ENCODE results near the gene LINGO4. TPM values are rescaled to one million over a fixed set of nuclear protein-coding genes. Genes with fewer than 3 reads are reported as not detected.

The LINGO4 gene, protein sequence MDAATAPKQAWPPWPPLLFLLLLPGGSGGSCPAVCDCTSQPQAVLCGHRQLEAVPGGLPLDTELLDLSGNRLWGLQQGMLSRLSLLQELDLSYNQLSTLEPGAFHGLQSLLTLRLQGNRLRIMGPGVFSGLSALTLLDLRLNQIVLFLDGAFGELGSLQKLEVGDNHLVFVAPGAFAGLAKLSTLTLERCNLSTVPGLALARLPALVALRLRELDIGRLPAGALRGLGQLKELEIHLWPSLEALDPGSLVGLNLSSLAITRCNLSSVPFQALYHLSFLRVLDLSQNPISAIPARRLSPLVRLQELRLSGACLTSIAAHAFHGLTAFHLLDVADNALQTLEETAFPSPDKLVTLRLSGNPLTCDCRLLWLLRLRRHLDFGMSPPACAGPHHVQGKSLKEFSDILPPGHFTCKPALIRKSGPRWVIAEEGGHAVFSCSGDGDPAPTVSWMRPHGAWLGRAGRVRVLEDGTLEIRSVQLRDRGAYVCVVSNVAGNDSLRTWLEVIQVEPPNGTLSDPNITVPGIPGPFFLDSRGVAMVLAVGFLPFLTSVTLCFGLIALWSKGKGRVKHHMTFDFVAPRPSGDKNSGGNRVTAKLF
- 0.40 TPM for polyA plus RNA-seq (ENCODE audit: insufficient read length)

DNA sequence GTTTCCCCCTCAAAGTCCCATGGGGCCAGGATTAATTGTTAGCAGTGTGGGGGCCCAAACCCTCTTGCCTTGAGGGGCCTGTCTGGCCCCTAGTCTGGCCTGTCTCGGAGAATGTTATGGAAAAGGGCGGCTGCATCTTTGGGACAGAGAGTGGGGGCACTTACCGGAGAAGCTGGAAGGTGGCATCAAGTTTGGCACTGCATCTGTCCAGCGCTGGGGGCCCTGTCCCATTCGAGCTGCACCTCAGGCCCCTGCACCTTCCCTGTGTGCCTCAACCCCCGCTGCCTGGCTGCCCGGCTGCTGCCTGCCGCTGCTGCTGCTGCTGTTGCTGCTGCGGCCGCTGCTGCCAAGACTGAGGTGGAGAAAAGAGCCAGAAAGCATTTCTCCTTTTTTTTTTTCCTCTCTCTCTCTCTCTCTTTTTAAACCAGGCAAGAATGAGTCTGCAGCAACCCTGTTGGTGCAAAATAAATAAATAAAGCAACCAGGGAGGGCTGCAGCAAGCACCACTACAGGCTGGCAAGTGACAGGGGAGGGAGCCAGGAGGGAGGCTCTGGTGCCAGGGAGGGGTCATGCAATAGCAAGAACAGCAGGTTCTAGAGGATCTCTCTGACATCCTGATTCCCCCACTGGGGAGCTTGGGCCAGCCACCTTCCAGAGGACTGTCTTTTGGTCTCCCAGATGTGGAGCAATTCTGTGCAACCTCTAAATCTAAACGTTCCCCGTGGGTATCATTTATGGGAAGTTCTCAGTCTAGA, at the start of gene LINGO4:
LINGO4 (minus strand) TSS at position 354 of the 755 bp plus-strand sequence. CDS start 2,715 bp downstream, outside the sequence.
- no peak for DNase-seq

DNA sequence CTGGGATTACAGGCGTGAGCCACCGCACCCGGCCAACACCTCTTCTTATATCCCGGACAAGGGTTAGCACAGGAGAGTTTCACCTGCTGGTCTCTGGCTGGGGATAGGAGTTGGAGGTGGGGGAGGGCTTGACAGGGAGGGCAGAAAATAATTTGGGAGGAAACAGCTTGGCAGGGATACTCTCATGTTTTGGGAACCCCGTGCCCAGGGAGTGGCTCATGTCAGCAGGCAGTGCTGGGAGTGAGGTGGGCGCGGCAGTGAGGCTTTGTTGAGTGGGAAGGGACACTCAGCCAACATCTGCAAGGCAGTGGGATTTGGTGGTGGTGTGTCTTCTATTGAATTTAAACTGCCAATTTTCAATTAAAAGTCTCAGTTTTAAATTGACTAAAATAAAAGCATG, 49.4 kb upstream of the LINGO4 start:
- no peak for DNase-seq

DNA sequence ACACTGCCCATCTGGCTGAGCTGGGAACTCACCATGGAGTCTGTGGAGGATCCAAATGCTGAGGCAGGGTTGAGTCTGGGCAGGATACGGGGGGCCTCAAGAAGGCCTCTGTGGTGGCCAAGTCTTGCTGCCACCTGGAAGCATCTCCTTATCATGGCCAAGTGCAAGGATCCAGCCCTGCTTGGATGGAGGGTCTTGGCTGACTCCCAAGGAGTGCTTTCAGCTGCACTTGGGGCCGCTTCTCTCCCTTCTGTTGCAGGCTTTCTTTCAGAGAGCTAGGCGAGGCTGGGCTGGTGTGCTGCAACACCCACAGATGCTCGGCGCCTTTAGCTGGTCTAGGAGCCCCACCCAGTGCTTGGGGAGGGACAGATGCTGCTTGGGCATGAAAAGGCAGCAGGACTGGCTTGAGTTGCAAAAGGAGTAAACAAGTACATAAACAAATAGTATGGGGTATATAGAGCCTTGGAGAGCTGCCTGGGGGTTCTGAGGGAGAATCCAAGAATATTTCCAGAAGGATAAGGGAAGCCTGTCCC, 48.3 kb upstream of the LINGO4 start, which contains the start of gene THEM5:
THEM5 (minus strand) TSS at position 302 of the 533 bp plus-strand sequence; CDS start at position 155, 147 bp downstream.
- no peak for DNase-seq

DNA sequence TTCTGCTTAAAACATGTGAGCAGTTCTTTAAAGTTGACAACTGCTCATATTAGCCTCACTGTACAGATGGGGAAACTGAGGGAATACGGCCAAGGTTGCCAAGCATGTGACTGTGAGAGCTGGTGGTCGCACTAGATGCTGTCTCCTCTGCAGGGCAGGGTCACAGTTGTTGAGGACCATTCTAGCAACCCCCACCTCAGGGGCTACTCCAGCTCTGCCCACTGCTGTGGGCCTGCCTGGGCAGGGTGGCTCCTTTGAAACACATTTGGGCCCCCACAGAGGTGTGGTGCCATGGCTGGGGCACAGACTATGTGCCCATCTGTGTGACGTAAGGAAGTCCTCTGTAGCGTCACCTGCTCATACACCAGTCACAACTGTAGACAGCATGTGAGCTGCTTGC, 47.5 kb upstream of the LINGO4 start:
- DNase-seq, result no peak

DNA sequence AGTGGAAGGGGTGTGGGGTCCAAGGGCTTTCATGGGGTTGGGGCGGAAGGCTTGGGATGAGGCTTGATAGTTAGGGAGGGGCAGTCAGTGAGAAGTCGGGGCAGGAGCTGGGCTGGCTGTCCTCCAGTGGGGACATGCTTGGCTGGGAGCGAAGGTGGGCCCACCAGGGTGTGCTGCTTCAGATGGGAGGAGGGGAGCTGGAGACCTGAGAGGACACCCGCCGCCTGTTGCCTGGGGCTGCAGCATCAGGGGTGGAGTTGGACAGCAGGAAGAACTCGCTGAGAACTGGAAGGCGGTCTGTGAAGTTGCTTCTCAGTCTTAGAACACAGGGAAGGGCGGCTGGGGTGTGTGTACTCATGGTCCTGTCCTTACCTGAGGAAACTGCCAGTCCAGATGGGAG, 46.7 kb upstream of the LINGO4 start:
- no peak for DNase-seq

DNA sequence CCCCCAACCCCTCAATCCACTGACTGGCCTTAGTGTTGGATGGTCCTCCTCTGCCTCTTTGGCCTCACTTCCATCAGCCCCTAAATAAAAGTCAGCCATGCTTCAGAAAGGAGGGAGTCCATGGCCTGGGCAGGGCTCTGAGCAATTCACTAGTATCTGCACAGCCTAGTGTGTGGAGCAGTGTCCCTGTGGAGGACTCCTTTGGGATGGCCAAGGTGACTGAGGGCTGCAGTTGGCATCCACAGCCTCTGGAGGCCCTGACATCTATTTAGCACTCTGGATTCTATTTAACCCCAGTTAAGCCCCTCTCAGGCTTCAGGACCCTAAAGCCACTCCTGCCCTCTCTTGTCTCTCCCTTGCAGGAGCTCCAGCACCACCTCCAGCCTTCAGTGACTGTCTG, 44.7 kb upstream of the LINGO4 start:
- DNase-seq, result no peak

DNA sequence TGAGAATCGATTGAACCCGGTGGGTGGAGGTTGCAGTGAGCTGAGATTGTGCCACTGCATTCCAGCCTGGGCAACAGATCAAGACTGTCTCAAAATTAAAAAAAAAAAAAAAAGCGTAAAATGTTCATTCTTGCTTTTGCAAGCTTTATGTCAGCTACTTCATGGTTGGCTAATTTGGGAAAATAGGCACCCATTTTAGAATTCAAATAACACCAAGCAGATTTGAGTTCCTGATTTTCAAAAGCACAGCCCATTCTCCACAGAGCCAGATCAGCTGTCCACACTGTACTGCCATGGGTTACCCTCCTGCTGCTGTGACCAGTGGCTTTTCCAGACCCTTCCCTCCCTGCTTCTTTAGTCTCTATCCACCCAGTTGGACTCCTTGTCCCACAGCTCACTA, 43.9 kb upstream of the LINGO4 start:
- DNase-seq, result no peak

DNA sequence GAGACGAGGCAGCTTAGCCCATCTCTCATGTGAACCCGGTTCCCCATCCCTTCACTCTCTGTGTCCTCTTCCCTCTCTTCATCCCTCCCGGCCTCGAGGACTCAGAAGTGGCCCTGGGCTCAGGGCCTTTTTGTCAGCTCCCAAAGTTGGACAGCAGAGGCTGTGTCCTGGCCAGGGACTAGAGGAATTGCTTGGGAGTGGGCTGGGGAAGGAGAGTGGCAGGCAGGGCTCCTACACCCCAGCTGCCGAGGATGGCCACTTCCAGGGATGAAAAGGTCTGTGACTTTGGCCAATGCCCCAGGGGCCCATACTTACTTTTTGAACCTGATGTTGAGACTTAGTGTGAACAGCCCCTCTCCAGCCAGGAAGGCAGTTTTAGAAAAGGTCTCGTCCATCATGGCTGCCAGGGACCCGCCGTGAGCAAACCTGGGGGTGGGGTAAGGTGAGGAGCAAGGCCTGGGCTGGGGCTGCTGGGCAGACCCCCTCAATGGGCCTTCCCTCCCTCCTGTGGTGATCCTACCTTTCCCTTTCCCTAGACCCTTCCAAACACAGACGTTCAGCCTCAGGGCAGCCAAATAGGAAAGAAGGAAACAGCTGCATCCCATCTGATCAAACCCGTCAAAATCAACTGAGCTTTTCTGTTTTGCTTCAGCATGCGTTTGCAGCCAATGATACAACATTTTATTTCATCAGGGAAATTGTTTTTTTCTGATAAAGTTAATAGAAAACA, 42.8 kb upstream of the LINGO4 start:
- DNase-seq, result no peak

DNA sequence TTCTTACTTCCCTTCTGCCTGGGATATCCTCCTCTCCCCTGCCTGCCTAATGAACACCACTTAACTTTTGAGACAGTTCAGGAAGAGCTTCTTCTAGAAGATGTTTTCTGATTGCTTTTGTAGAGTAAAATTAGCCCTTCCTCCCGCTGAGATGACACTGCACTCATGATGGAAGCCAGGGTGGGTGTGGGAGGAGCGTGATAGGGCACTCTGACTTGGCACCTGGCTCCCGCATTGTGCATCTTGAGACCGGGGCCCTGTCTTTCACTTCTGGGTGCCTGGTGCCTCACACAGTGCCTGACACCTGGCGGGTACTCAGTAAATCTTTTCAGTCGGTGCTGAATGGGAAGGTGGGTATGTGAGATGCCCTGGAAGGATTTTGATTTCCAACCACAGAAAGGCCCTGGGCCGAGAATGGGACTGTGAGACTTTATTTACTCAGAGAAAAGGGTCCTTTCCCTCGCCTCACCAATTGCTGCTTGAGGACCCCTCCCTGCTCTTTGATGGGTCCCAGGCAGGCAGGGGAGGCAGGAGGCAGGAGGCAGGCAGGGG, 41.5 kb upstream of the LINGO4 start:
- no peak for DNase-seq

DNA sequence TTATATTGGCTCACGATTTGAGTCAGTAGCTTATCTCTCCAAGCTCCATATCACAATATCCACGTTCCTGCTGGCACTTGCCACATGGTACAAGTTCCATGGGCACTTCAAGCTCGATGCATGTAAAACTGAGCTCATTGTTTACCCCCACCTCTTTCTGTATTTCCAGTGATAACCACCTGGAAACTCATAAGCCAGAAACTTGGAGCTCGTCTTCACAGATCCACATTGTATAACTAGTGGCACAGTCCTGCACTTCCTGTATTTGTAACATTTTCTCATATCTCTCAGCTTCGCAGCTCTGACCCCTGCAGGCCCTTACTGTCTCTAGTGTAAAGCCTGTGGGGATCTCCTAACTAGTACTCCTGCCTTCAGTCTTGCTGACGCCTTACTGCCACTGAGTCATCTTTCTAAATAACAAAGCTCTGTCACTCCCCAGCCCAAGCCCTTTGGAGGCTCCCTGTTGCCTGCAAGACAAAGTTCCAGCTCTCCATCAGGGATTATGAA, 40.9 kb upstream of the LINGO4 start:
- no peak for DNase-seq

DNA sequence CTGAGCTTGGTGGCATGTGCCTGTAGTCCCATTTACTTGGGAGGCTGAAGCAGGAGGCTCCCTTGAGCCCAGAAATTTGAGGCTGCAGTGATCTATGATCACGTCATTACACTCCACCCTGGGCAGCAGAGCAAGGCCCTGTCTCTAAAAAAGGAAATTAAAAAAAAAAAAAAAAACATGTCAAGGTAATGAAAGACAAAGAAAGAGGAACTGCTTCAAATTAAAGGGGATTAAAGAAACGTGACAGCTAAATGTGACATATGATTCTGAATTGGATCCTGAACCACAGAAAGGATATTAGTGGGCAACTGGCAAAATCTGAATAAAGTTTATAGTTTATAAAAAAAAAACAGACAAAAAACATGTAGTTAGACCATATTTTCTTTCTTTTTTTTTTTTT, 38.2 kb upstream of the LINGO4 start:
- no peak for DNase-seq

DNA sequence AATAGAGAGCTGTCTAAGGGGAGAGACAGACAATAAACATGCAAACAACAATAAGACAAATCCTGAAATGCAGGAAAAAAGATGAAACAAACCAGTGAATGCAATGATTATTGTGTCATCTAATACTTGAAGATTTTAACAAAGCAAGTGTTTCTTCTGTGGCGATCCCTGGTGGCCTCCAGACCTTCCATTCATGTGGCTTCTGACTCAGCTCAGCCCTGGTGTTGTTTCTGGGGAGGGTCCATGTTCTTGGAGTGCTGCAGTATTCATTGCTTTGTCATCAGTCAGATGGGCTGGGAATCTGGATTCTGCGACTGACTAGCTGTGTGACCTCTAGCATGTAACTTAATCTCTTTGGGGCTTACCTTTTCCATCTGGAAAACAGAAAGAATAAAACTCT, 35.9 kb upstream of the LINGO4 start:
- no peak for DNase-seq

DNA sequence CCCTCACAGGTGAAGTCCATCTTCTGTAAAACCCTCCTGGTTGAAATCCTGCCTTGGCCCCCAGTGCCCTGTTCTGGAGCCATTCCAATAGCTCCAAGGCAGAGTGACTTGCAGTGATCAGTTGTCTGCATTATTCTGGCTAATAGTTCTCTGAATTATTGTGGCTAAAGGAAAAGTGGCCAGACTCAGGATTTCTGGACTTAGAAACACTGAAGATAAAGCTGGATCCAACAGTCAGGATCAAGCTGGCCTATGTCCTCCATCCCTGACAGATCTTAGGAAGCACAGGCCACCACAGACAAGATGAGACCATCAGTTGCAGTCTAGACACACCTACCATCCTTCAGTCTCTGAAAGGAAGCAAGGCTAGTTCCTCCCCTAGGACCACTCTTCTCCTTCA, 35.2 kb upstream of the LINGO4 start:
- DNase-seq, result no peak

DNA sequence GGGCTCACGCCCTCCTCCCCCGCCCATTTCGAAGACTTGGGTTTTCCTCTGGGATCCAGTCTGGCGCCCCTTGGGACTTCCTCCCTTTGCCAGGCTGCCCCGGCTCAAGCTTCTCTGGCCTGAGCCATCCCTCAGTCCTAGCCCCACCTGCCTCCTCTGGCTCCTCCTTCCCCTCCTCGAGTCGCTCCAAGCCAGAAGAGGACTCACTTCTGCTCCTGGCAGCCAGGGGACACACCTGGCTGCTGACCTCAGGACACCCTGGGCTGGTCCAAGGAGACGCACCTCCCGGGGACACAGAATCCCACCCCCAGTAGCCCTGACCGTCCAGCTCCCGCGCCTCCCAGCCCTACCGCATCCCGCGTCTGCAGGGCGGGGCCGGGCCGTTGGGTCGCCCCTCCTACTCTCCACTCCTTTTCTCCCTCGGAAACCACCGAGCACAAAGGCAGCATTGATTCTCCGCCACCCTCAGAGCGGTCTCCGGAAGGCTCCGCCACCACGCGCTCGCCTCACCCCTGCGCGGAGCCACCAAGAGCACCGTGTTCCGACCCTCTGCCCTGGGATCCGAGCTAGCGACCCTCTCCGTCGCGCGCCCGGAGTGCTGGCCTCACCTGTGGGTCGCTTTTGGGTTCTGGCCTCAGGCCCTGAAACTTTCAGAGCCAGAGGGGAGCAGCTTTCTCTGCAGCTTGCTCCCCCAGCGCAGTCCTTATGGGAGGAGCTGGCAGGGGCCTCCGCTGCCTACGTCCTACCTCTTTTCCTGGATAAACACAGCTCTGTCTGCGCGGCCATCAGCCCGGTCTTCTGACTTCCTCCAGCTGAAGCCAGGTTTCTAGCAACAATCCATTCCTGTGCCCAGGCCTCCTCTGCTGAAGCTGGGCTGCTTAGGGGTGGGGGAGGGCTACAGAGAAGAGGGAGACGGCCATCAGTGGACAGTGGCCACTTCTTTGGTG, 34.5 kb upstream of the LINGO4 start, which contains the start of gene C2CD4D:
C2CD4D (minus strand) TSS at position 364 of the 947 bp plus-strand sequence. CDS start 831 bp downstream, outside the sequence.
- no peak for DNase-seq

DNA sequence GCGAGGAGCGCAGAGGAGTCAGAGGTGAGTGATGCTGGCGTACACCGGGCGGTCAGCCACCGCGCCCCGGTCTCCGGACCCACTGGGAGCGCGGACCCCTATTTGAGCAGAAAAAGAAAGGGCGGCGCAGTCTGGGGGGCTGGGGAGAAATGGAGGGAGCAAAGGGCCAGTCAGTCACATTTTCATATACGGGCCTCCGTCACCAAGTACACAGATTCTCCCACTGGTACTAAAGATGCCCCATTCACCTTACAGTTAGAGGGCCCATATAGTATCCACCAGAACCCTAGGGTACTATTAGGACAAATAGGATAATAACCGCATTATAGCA, 33.8 kb upstream of the LINGO4 start:
- no peak for DNase-seq

DNA sequence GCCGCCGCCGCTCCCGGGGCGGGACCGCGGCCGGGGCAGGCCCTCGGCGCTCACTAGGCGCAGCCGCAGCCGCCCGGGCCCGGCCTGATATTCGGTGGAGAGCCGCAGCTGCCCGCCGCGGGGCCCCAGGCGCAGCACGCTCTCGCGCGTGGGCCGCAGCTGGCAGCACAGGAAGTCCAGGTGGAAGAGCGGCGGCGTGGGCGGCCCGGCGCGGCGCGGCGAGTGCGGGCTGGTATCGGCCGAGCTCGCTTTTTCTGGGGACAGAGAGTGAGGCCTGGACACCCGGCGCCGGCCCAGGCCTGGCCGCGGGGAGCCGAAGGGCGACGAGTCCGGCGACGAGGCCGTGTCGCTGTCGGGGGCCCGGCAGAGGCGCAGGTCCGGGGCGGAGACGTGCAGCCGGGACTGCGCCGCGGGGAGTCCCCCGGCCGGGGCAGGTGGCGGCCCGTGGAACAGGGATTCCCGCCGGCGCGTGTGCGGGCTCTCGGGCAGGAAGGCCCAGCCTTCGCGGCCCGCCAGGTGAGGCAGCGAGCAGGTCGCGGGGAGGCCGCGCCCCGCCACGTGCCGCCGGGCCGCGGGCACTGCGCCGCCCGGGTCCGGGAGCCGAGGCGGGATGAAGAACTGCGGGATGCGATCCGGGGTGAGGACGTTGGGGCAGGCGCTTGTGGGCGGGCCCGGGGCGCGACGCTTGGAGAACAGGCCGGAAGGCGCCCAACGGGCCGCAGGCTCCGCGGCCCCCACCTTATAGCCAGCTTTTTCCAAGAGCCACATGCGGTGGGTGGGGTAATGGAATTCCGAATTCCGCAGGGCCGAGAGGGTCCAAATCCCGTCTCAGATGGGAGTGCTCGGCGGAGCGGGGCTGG, 33.2 kb upstream of the LINGO4 start:
- DNase-seq, result no peak

DNA sequence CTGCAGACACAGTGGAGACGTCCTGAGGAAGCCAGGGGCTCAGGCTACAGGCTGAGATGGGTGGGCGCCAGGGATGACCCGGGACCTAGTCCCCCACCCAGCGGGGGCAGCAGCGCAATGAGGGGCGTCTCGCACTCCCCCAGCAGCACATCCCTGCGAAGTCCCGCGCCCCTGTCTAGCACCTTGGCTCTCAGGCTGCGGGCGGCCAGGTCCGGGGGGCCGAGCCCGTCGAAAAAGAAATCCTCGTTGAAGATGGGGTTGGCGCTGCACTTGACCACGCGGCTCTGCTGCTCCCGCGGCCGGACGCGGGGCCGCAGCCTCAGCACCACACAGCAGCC, 32.6 kb upstream of the LINGO4 start:
- DNase-seq, result no peak

DNA sequence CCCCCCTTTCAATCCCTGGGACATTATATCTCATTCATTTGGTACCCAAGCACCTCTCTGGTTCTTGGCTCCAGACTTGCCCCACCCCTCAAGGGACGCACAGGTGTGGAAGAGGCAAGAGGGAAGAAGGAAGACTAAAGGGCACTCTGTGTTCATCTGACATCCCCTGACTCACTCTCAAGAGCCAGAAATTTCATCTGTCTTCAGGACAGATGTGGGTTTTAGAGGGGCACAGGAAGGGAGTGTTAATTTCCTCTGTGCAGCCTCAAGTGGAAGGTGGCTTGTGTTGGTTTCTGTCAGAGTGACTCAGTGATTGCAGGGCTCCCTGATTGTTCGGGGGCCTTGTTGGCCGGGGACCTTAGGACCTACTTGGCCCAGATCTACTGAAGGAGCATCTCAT, 32.0 kb upstream of the LINGO4 start:
- DNase-seq, result no peak

DNA sequence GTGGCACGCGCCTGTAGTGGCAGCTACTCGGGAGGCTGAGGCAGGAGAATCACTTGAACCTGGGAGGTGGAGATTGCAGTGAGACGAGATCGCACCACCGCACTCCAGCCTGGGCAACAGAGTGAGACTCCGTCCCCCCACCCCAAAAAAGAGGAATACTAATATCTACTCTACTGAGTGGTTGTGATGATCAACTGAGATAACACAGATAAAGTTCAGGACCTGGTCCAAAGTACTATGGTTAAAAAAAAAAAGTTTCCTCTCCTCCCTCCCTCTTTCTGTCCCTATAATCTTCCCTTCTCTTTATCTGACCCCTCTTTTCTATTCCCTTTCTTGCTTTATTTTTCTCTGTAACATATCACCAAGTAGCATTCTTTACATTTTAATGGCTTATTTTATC, 30.4 kb upstream of the LINGO4 start:
- no peak for DNase-seq

DNA sequence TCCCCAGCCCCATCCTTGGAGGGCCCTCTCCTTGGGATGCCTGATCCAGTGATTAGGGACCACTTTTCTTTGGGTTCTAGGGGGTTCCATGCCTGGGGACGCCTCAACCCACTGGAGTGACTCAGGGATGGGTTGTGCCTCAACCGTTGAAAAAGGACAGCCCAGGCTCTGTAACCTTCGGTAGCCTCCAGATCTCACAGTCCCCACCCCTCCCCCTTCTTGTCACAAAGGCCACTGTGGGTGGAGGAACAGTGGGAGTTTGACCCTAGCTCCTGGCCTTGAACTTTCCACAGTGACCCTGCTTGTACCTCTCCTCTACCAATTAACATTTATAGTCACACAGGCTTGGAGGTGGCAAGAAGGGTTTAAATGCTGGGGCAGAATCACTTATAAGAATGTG, 29.0 kb upstream of the LINGO4 start:
- DNase-seq, result no peak

Data from hindlimb muscle (tissue), 1 donor.